KMS-11 (cell line): ENCODE results near the gene SLC22A17.

ENCODE experiments used
- H2AFZ ChIP-seq: fragments of 200-600 bp; sonication (generic); 2 replicates; pipeline ENCODE4 v1.6.1; 2016; ENCODE audit warnings: antibody characterized with exemption, mixed run types, low read depth
- H3K27ac ChIP-seq: fragments of 200-600 bp; sonication (generic); 2 replicates; pipeline ENCODE4 v1.6.1; 2016; ENCODE audit warnings: mild to moderate bottlenecking, mixed run types
- H3K27me3 ChIP-seq: fragments of 200-600 bp; sonication (generic); 2 replicates; pipeline ENCODE4 v1.6.1; 2017; ENCODE audit warnings: mild to moderate bottlenecking, low read depth, mixed run types, moderate library complexity; ENCODE audit not compliant: insufficient read depth
- H3K36me3 ChIP-seq: fragments of 200-600 bp; sonication (generic); 2 replicates; pipeline ENCODE4 v1.6.1; 2017; ENCODE audit warnings: mild to moderate bottlenecking, mixed run types; ENCODE audit not compliant: insufficient read depth
- H3K4me1 ChIP-seq: fragments of 200-600 bp; sonication (generic); 2 replicates; pipeline ENCODE4 v1.6.1; 2016; ENCODE audit warnings: mild to moderate bottlenecking, low read depth, mixed run types; ENCODE audit not compliant: poor library complexity, severe bottlenecking
- H3K4me2 ChIP-seq: fragments of 200-600 bp; sonication (generic); 2 replicates; pipeline ENCODE4 v1.7.0; 2016; ENCODE audit warnings: mild to moderate bottlenecking, mixed run types
- H3K4me3 ChIP-seq: fragments of 200-600 bp; sonication (generic); IDR thresholded peaks from 2 replicates; pipeline ENCODE4 v1.6.1; 2017; ENCODE audit warnings: low read depth, low read length, mixed read lengths; ENCODE audit not compliant: insufficient read depth
- H3K79me2 ChIP-seq: fragments of 200-600 bp; sonication (generic); 2 replicates; pipeline ENCODE4 v1.6.1; 2016; ENCODE audit warnings: low read depth, mixed run types; ENCODE audit not compliant: insufficient read depth
- H3K9ac ChIP-seq: fragments of 200-600 bp; sonication (generic); 2 replicates; pipeline ENCODE4 v1.6.1; 2016; ENCODE audit warnings: mild to moderate bottlenecking, mixed run types
- H4K20me1 ChIP-seq: fragments of 200-600 bp; sonication (generic); 2 replicates; pipeline ENCODE4 v1.6.1; 2016; ENCODE audit warnings: mild to moderate bottlenecking, mixed run types; ENCODE audit not compliant: insufficient read depth
- TF ChIP-seq, protein P1 (sequence below): fragments of 200-600 bp; sonication (generic); conservative IDR thresholded peaks from 2 replicates; pipeline ENCODE4 v1.6.1; 2017; ENCODE audit warnings: low read depth, mild to moderate bottlenecking, antibody characterized with exemption, low read length, moderate library complexity, mixed read lengths

Gene SLC22A17

DNA sequence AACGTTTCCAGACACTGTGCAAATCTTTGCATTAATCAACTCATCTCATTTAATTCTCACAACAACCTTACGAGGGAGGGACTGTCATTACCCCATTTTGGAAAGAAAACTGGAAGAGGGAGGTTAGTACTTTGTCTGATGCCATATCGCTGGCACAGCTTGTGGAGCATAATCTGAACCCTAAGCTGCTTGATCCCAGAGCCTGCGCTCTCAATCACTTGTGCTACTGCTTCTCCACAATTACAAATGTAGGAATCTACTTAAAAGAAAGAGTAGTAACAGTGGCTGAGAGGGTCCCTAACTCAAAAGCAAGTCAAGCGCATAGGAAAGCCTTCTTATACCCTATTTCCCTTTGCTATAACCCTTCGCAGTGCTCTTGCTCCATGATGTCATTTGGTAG, 9.1 kb upstream of the SLC22A17 start:
- no peak overlapping the region for H2AFZ ChIP-seq
- no peak overlapping the region for H3K27ac ChIP-seq
- H4K20me1 ChIP-seq = no peaks in the 10 kb centered on the region
- H3K4me1 ChIP-seq = no peaks in the 10 kb centered on the region
- H3K79me2 ChIP-seq = no peaks in the 10 kb centered on the region
- no peaks in the 10 kb centered on the region for H3K36me3 ChIP-seq
- no peak overlapping the region for H3K4me2 ChIP-seq
- H3K4me3 ChIP-seq = no peak overlapping the region
- no peak overlapping the region for H3K9ac ChIP-seq
- H3K27me3 ChIP-seq = no peaks in the 10 kb centered on the region
- TF ChIP-seq, protein P1, sequence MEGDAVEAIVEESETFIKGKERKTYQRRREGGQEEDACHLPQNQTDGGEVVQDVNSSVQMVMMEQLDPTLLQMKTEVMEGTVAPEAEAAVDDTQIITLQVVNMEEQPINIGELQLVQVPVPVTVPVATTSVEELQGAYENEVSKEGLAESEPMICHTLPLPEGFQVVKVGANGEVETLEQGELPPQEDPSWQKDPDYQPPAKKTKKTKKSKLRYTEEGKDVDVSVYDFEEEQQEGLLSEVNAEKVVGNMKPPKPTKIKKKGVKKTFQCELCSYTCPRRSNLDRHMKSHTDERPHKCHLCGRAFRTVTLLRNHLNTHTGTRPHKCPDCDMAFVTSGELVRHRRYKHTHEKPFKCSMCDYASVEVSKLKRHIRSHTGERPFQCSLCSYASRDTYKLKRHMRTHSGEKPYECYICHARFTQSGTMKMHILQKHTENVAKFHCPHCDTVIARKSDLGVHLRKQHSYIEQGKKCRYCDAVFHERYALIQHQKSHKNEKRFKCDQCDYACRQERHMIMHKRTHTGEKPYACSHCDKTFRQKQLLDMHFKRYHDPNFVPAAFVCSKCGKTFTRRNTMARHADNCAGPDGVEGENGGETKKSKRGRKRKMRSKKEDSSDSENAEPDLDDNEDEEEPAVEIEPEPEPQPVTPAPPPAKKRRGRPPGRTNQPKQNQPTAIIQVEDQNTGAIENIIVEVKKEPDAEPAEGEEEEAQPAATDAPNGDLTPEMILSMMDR = no peak

DNA sequence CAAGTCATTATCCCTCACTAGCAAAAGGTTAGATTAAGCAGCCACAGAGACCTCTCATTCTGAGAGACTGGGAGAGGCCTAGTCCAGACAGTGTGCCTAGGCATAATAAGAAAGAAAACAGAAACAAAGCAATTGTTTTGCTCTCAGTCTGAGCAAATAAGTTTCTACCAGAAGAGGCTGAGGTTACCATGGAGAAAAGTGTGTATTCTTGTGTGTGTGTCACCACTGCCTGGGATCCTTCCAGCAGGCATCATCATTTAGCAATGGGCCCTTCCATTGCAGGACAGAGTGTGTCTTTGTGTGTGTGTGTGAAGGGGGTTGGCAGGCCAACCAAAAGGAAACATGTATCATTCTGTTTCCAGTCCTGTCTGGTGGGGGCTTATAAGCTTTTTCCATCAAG, 8.6 kb upstream of the SLC22A17 start:
- no peaks in the 10 kb centered on the region for H3K36me3 ChIP-seq
- H3K27ac ChIP-seq = no peak overlapping the region

DNA sequence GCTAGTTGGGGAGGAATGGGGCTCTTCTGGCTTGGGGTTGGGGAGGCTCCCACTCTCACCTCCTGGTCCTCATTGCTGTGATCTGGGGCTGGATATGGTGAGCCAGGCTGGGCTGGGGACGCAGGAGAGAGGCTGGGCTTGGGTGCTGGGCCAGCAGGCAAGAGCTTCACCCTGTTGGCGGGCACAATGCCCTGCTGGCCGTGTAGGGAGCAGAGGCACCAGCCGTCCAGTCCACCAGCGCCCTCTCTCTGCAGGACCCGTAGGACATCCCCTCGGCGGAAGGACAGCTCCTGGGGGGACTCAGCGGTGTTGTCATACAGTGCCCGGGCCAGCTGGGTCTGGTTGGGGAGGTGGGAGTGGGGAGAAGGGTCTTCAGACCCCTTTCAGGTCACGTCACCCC, 7.8 kb upstream of the SLC22A17 start:
- Histone ChIP-seq H3K4me1 (no peaks in the 10 kb centered on the region), H3K4me3 (no peak overlapping the region), H3K27me3 (no peaks in the 10 kb centered on the region), H2AFZ (no peak overlapping the region), H3K4me2 (no peak overlapping the region), H3K36me3 (no peaks in the 10 kb centered on the region), H4K20me1 (no peaks in the 10 kb centered on the region), H3K9ac (no peak overlapping the region), H3K79me2 (no peaks in the 10 kb centered on the region), H3K27ac (no peak overlapping the region)
- TF ChIP-seq, protein P1 = no peak

More for the DNA sequence above, 8.6 kb upstream of the SLC22A17 start:
- Histone ChIP-seq H4K20me1 (no peaks in the 10 kb centered on the region), H3K27me3 (no peaks in the 10 kb centered on the region), H3K4me3 (no peak overlapping the region), H3K9ac (no peak overlapping the region), H3K4me2 (no peak overlapping the region), H3K4me1 (no peaks in the 10 kb centered on the region), H2AFZ (no peak overlapping the region), H3K79me2 (no peaks in the 10 kb centered on the region)
- TF ChIP-seq, protein P1 = no peak

DNA sequence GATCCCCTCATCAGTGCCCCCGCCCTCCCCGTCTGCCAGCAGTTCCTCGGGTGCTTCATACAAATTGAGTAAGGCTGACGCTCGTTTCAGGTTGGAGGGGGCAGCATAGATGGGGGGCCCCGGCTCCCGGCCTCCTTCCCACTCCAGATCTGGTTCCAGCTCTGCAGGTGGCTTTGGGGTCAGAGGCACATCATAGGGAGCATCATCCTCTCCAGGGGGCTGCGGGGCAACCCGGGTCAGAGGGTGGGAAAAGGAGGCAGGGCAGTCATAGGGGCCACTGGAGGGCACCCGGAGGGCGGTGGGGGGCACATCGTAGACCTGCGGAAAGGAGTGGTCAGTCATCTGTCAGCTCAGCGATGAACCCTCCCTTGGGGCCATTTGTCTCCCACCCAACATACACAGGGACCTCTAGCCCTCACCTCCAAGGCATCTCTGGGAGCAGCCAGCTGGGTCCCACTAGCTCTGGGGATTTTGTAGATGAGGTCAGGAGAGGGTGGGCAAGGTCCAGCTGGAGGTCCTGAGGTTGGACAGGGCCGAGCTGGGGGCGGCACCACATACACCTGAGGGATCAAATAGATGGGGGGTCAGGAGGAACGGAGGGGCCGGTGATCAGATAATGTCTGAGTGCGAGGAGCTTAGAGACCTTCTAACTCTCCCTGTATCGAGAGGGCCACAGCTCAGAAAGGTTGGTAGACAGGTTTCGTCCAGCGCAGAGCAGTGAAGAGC, 7.2 kb upstream of the SLC22A17 start:
- H3K36me3 ChIP-seq = no peaks in the 10 kb centered on the region

More for the DNA sequence above, 7.2 kb upstream of the SLC22A17 start:
- H4K20me1 ChIP-seq = no peaks in the 10 kb centered on the region
- H3K4me1 ChIP-seq = no peaks in the 10 kb centered on the region
- H3K79me2 ChIP-seq = no peaks in the 10 kb centered on the region
- no peak overlapping the region for H3K4me2 ChIP-seq
- TF ChIP-seq, protein P1 = no peak
- H2AFZ ChIP-seq = no peak overlapping the region
- no peak overlapping the region for H3K4me3 ChIP-seq
- no peaks in the 10 kb centered on the region for H3K27me3 ChIP-seq
- H3K9ac ChIP-seq = no peak overlapping the region
- no peak overlapping the region for H3K27ac ChIP-seq
